ENCODE measurements around the gene ZNF462.

The ZNF462 gene

GRCh38 chr9:106992186-106992585 is 129.2 kb downstream of the ZNF462 start:
- no peaks in the 10 kb centered on the region for H3K4me1 ChIP-seq (ENCODE audit: control insufficient read depth, low read depth, low read length)
- H3K27ac ChIP-seq (ENCODE audit: low read length) = no peak overlapping the region
- H3K36me3 ChIP-seq (ENCODE audit: control insufficient read depth, low read depth, low read length) = peaks cover 68% of the 10 kb centered on the region

GRCh38 chr9:106993603-106994002 is 130.6 kb downstream of the ZNF462 start:
- Histone ChIP-seq H3K9me3 (ENCODE audit: control insufficient read depth, low read depth, low read length) (no peaks in the 10 kb centered on the region), H3K36me3 (ENCODE audit: control insufficient read depth, low read depth, low read length) (peaks cover 60% of the 10 kb centered on the region), H3K27ac (ENCODE audit: low read length) (no peak overlapping the region), H3K27me3 (ENCODE audit: control insufficient read depth, insufficient read depth, low read length) (no peaks in the 10 kb centered on the region), H3K4me3 (ENCODE audit: low read length) (no peak overlapping the region), H3K4me1 (ENCODE audit: control insufficient read depth, low read depth, low read length) (no peaks in the 10 kb centered on the region), H3K9ac (ENCODE audit: low read length) (no peak overlapping the region)

More at GRCh38 chr9:106992186-106992585, 129.2 kb downstream of the ZNF462 start:
- H3K4me3 ChIP-seq (ENCODE audit: low read length) = no peak overlapping the region
- H3K27me3 ChIP-seq (ENCODE audit: control insufficient read depth, insufficient read depth, low read length) = no peaks in the 10 kb centered on the region
- no peak overlapping the region for H3K9ac ChIP-seq (ENCODE audit: low read length)
- H3K9me3 ChIP-seq (ENCODE audit: control insufficient read depth, low read depth, low read length) = no peaks in the 10 kb centered on the region

GRCh38 chr9:106994463-106994862 is 131.5 kb downstream of the ZNF462 start:
- H3K36me3 ChIP-seq (ENCODE audit: control insufficient read depth, low read depth, low read length) = peaks cover 57% of the 10 kb centered on the region
- H3K27ac ChIP-seq (ENCODE audit: low read length) = no peak overlapping the region

GRCh38 chr9:107000218-107000617 is 137.3 kb downstream of the ZNF462 start:
- H3K4me1 ChIP-seq (ENCODE audit: control insufficient read depth, low read depth, low read length) = no peaks in the 10 kb centered on the region
- no peaks in the 10 kb centered on the region for H3K27me3 ChIP-seq (ENCODE audit: control insufficient read depth, insufficient read depth, low read length)
- H3K27ac ChIP-seq (ENCODE audit: low read length) = no peak overlapping the region
- no peaks in the 10 kb centered on the region for H3K9me3 ChIP-seq (ENCODE audit: control insufficient read depth, low read depth, low read length)
- H3K36me3 ChIP-seq (ENCODE audit: control insufficient read depth, low read depth, low read length) = peaks cover 38% of the 10 kb centered on the region
- no peak overlapping the region for H3K4me3 ChIP-seq (ENCODE audit: low read length)
- no peak overlapping the region for H3K9ac ChIP-seq (ENCODE audit: low read length)

More at GRCh38 chr9:106994463-106994862, 131.5 kb downstream of the ZNF462 start:
- H3K27me3 ChIP-seq (ENCODE audit: control insufficient read depth, insufficient read depth, low read length) = no peaks in the 10 kb centered on the region
- H3K9me3 ChIP-seq (ENCODE audit: control insufficient read depth, low read depth, low read length) = no peaks in the 10 kb centered on the region
- no peaks in the 10 kb centered on the region for H3K4me1 ChIP-seq (ENCODE audit: control insufficient read depth, low read depth, low read length)
- no peak overlapping the region for H3K9ac ChIP-seq (ENCODE audit: low read length)
- H3K4me3 ChIP-seq (ENCODE audit: low read length) = no peak overlapping the region

GRCh38 chr9:107005201-107005600 is 142.2 kb downstream of the ZNF462 start:
- H3K4me3 ChIP-seq (ENCODE audit: low read length) = no peak overlapping the region
- peaks cover 55% of the 10 kb centered on the region for H3K36me3 ChIP-seq (ENCODE audit: control insufficient read depth, low read depth, low read length)

GRCh38 chr9:107007402-107007801 is 144.4 kb downstream of the ZNF462 start:
- Histone ChIP-seq H3K9me3 (ENCODE audit: control insufficient read depth, low read depth, low read length) (no peaks in the 10 kb centered on the region), H3K4me1 (ENCODE audit: control insufficient read depth, low read depth, low read length) (peaks cover 13% of the 10 kb centered on the region), H3K36me3 (ENCODE audit: control insufficient read depth, low read depth, low read length) (peaks cover 58% of the 10 kb centered on the region), H3K27ac (ENCODE audit: low read length) (no peak overlapping the region), H3K9ac (ENCODE audit: low read length) (no peak overlapping the region), H3K27me3 (ENCODE audit: control insufficient read depth, insufficient read depth, low read length) (no peaks in the 10 kb centered on the region), H3K4me3 (ENCODE audit: low read length) (no peak overlapping the region)

More at GRCh38 chr9:107005201-107005600, 142.2 kb downstream of the ZNF462 start:
- no peaks in the 10 kb centered on the region for H3K9me3 ChIP-seq (ENCODE audit: control insufficient read depth, low read depth, low read length)
- peaks cover 13% of the 10 kb centered on the region for H3K4me1 ChIP-seq (ENCODE audit: control insufficient read depth, low read depth, low read length)
- H3K27ac ChIP-seq (ENCODE audit: low read length) = no peak overlapping the region
- no peak overlapping the region for H3K9ac ChIP-seq (ENCODE audit: low read length)
- H3K27me3 ChIP-seq (ENCODE audit: control insufficient read depth, insufficient read depth, low read length) = no peaks in the 10 kb centered on the region

- H3K27ac ChIP-seq (ENCODE audit: low read length) = no peak overlapping the region
- no peaks in the 10 kb centered on the region for H3K27me3 ChIP-seq (ENCODE audit: control insufficient read depth, insufficient read depth, low read length)
- no peak overlapping the region for H3K9ac ChIP-seq (ENCODE audit: low read length)
- H3K4me1 ChIP-seq (ENCODE audit: control insufficient read depth, low read depth, low read length) = peaks cover 13% of the 10 kb centered on the region
- no peaks in the 10 kb centered on the region for H3K9me3 ChIP-seq (ENCODE audit: control insufficient read depth, low read depth, low read length)
- H3K4me3 ChIP-seq (ENCODE audit: low read length) = no peak overlapping the region
- H3K36me3 ChIP-seq (ENCODE audit: control insufficient read depth, low read depth, low read length) = peaks cover 58% of the 10 kb centered on the region
Measured at GRCh38 chr9:107008011-107008410, 145.0 kb downstream of the ZNF462 start.

GRCh38 chr9:107008447-107008846 is 145.5 kb downstream of the ZNF462 start:
- Histone ChIP-seq H3K4me3 (ENCODE audit: low read length) (no peak overlapping the region), H3K4me1 (ENCODE audit: control insufficient read depth, low read depth, low read length) (peaks cover 13% of the 10 kb centered on the region), H3K9ac (ENCODE audit: low read length) (no peak overlapping the region), H3K36me3 (ENCODE audit: control insufficient read depth, low read depth, low read length) (peaks cover 53% of the 10 kb centered on the region), H3K9me3 (ENCODE audit: control insufficient read depth, low read depth, low read length) (no peaks in the 10 kb centered on the region), H3K27ac (ENCODE audit: low read length) (no peak overlapping the region), H3K27me3 (ENCODE audit: control insufficient read depth, insufficient read depth, low read length) (no peaks in the 10 kb centered on the region)

- Histone ChIP-seq H3K27ac (ENCODE audit: low read length) (no peak overlapping the region), H3K27me3 (ENCODE audit: control insufficient read depth, insufficient read depth, low read length) (no peaks in the 10 kb centered on the region), H3K9ac (ENCODE audit: low read length) (no peak overlapping the region), H3K4me3 (ENCODE audit: low read length) (no peak overlapping the region), H3K36me3 (ENCODE audit: control insufficient read depth, low read depth, low read length) (peaks cover 1% of the 10 kb centered on the region), H3K9me3 (ENCODE audit: control insufficient read depth, low read depth, low read length) (no peaks in the 10 kb centered on the region), H3K4me1 (ENCODE audit: control insufficient read depth, low read depth, low read length) (peaks cover 11% of the 10 kb centered on the region)
Measured at GRCh38 chr9:107016383-107016782, 153.4 kb downstream of the ZNF462 start.

- H3K4me3 ChIP-seq (ENCODE audit: low read length) = no peak overlapping the region
- H3K4me1 ChIP-seq (ENCODE audit: control insufficient read depth, low read depth, low read length) = peaks cover 11% of the 10 kb centered on the region
- no peak overlapping the region for H3K9ac ChIP-seq (ENCODE audit: low read length)
- H3K36me3 ChIP-seq (ENCODE audit: control insufficient read depth, low read depth, low read length) = no peaks in the 10 kb centered on the region
- H3K27ac ChIP-seq (ENCODE audit: low read length) = no peak overlapping the region
- no peaks in the 10 kb centered on the region for H3K27me3 ChIP-seq (ENCODE audit: control insufficient read depth, insufficient read depth, low read length)
- no peaks in the 10 kb centered on the region for H3K9me3 ChIP-seq (ENCODE audit: control insufficient read depth, low read depth, low read length)
Measured at GRCh38 chr9:107018861-107019545, 156.0 kb downstream of the ZNF462 start.

- H3K9me3 ChIP-seq (ENCODE audit: control insufficient read depth, low read depth, low read length) = no peaks in the 10 kb centered on the region
- H3K4me1 ChIP-seq (ENCODE audit: control insufficient read depth, low read depth, low read length) = peaks cover 11% of the 10 kb centered on the region
- no peaks in the 10 kb centered on the region for H3K36me3 ChIP-seq (ENCODE audit: control insufficient read depth, low read depth, low read length)
- H3K27ac ChIP-seq (ENCODE audit: low read length) = no peak overlapping the region
- H3K27me3 ChIP-seq (ENCODE audit: control insufficient read depth, insufficient read depth, low read length) = no peaks in the 10 kb centered on the region
- no peak overlapping the region for H3K4me3 ChIP-seq (ENCODE audit: low read length)
- no peak overlapping the region for H3K9ac ChIP-seq (ENCODE audit: low read length)
Measured at GRCh38 chr9:107020040-107020530, 157.1 kb downstream of the ZNF462 start.

GRCh38 chr9:107024193-107024592 is 161.2 kb downstream of the ZNF462 start:
- H3K27me3 ChIP-seq (ENCODE audit: control insufficient read depth, insufficient read depth, low read length) = no peaks in the 10 kb centered on the region
- no peaks in the 10 kb centered on the region for H3K36me3 ChIP-seq (ENCODE audit: control insufficient read depth, low read depth, low read length)
- peaks cover 7% of the 10 kb centered on the region for H3K9me3 ChIP-seq (ENCODE audit: control insufficient read depth, low read depth, low read length)
- no peak overlapping the region for H3K4me3 ChIP-seq (ENCODE audit: low read length)
- no peak overlapping the region for H3K9ac ChIP-seq (ENCODE audit: low read length)
- peaks cover 8% of the 10 kb centered on the region for H3K4me1 ChIP-seq (ENCODE audit: control insufficient read depth, low read depth, low read length)
- no peak overlapping the region for H3K27ac ChIP-seq (ENCODE audit: low read length)
